Heart left ventricle (tissue), 13 donors: ENCODE measurements around the gene GMCL1.

Source experiments
- POLR2A ChIP-seq, 2 donors: fragments of 450-650 bp; IDR thresholded peaks; one replicate each; pipeline ENCODE4 v1.6.1; 2017; ENCODE audit warnings: antibody characterized with exemption in 2 of 2, mild to moderate bottlenecking in 2 of 2, moderate library complexity in 2 of 2
- TF ChIP-seq, protein P1 (sequence below), 12 donors: fragments of 200-600 bp; sonication (generic) in 4 of 12; IDR thresholded peaks; one replicate each; pipeline versions ENCODE4 v1.5.0 to v1.8.0; 2018 to 2022; ENCODE audit warnings: antibody characterized with exemption in 12 of 12, mild to moderate bottlenecking in 5 of 12
- donor health status: ischemic (EF 13 %, LVEDD 7.1; RV severe dilation, severe dysfunction).
- donor health status: DM: no; HTN: yes; CAD: no.
- donor health status: DM: no; HTN: no; CAD: no.
- donor health status: ischemic (EF 25% LVEDD 6.9; RV normal size, moderate dysfunction).
- donor health status: ischemic (EF 25% LVEDD 5.7; RV mildly dilated, moderate dysfunction).
- donor health status: ischemic (EF 35%, LVEDD 5.7; RV mildly dilated, moderate dysfunction).
- donor health status: nonischemic (EF 11% LVEDD 7.7; RV severe dilation, severe dysfunction).
- donor health status: DM: yes; HTN: yes; CAD: no.
- donor health status: PGD.
- donor health status: ischemic (EF 29% LVEDD 5.4; RV normal size, mild dysfunction).
- donor health status: nonischemic (EF 23%, LVEDD 6.1; RV moderate dilation, normal function).

- TF ChIP-seq, protein P1, sequence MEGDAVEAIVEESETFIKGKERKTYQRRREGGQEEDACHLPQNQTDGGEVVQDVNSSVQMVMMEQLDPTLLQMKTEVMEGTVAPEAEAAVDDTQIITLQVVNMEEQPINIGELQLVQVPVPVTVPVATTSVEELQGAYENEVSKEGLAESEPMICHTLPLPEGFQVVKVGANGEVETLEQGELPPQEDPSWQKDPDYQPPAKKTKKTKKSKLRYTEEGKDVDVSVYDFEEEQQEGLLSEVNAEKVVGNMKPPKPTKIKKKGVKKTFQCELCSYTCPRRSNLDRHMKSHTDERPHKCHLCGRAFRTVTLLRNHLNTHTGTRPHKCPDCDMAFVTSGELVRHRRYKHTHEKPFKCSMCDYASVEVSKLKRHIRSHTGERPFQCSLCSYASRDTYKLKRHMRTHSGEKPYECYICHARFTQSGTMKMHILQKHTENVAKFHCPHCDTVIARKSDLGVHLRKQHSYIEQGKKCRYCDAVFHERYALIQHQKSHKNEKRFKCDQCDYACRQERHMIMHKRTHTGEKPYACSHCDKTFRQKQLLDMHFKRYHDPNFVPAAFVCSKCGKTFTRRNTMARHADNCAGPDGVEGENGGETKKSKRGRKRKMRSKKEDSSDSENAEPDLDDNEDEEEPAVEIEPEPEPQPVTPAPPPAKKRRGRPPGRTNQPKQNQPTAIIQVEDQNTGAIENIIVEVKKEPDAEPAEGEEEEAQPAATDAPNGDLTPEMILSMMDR (IDR thresholded peaks at IDR 0.05) = peak in 4 of 12 donors; percentile 14 to 41 (median 28)
- TF ChIP-seq POLR2A (IDR thresholded peaks at IDR 0.05) = peak in 1 of 2 donors; percentile 87
These were observed at the start of gene GMCL1 for GRCh38 chr2:69829256-69830044.
